ENCODE results near the gene UHRF2.

- TF ChIP-seq CTCF (IDR thresholded peaks at IDR 0.05) (no peak), POLR2A (IDR thresholded peaks at IDR 0.05) (no peak)
Measured at GRCh38 chr9:6407778-6408177, 5.2 kb upstream of the UHRF2 start.
